GM23338 (cell line): ENCODE measurements around the gene HERC5. TPM values are rescaled to one million over a fixed set of nuclear protein-coding genes. Genes with fewer than 3 reads are reported as not detected.

ENCODE experiments used
- ATAC-seq: fragments of 200-7000 bp; cut with Tn5 transposase; 3 replicates; pipeline ENCODE4 v1.9.1; 2020
- DNase-seq: peaks from one replicate; pipeline ENCODE4 v3.0.0-alpha.2; 2015; ENCODE audit warnings: low spot score
- H2AFZ ChIP-seq: fragments of 200-600 bp; sonication (generic); 2 replicates; pipeline ENCODE4 v1.8.0; 2016; ENCODE audit warnings: antibody characterized with exemption, mild to moderate bottlenecking, moderate library complexity
- H3F3A ChIP-seq: fragments of 200-600 bp; sonication (generic); replicated peaks from 2 replicates; pipeline ENCODE4 v1.8.0; 2017; ENCODE audit warnings: antibody characterized with exemption, mixed run types, low read depth
- H3K27ac ChIP-seq: fragments of 200-600 bp; sonication (generic); 2 replicates; pipeline ENCODE4 v1.6.1; 2016; ENCODE audit warnings: low read depth
- H3K27me3 ChIP-seq: fragments of 200-600 bp; sonication (generic); 2 replicates; pipeline ENCODE4 v1.8.0; 2016; ENCODE audit warnings: mild to moderate bottlenecking, mixed run types, moderate library complexity; ENCODE audit not compliant: insufficient read depth
- H3K36me3 ChIP-seq: fragments of 200-600 bp; sonication (generic); 2 replicates; pipeline ENCODE4 v1.8.0; 2016; ENCODE audit warnings: mild to moderate bottlenecking; ENCODE audit not compliant: insufficient read depth
- H3K4me1 ChIP-seq: fragments of 200-600 bp; sonication (generic); 2 replicates; pipeline ENCODE4 v1.8.0; 2016; ENCODE audit warnings: mild to moderate bottlenecking, moderate library complexity; ENCODE audit not compliant: insufficient read depth
- H3K4me2 ChIP-seq: fragments of 200-600 bp; sonication (generic); 2 replicates; pipeline ENCODE4 v1.7.1; 2017; ENCODE audit warnings: mixed run types
- H3K4me3 ChIP-seq: fragments of 200-600 bp; sonication (generic); 2 replicates; pipeline ENCODE4 v1.6.1; 2016; ENCODE audit warnings: mixed run types
- H3K79me2 ChIP-seq: fragments of 200-600 bp; sonication (generic); replicated peaks from 2 replicates; pipeline ENCODE4 v1.8.0; 2017; ENCODE audit warnings: mild to moderate bottlenecking; ENCODE audit not compliant: insufficient read depth
- H3K9me2 ChIP-seq: fragments of 200-600 bp; sonication (generic); 2 replicates; pipeline ENCODE4 v1.8.0; 2017; ENCODE audit not compliant: insufficient read depth
- H4K20me1 ChIP-seq: fragments of 200-600 bp; sonication (generic); replicated peaks from 2 replicates; pipeline ENCODE4 v1.8.0; 2017; ENCODE audit warnings: mild to moderate bottlenecking; ENCODE audit not compliant: insufficient read depth
- H3K27ac Mint-ChIP-seq: 2 replicates; pipeline ENCODE4 v1.8.0; 2020; ENCODE audit warnings: inconsistent platforms, mild to moderate bottlenecking, moderate library complexity, mixed read lengths
- H3K27me3 Mint-ChIP-seq: 3 replicates; pipeline ENCODE4 v1.8.0; 2022; ENCODE audit warnings: low read depth, mild to moderate bottlenecking, moderate library complexity, mixed read lengths, inconsistent platforms; ENCODE audit not compliant: insufficient read depth, poor library complexity
- H3K36me3 Mint-ChIP-seq: 3 replicates; pipeline ENCODE4 v1.8.0; 2021; ENCODE audit warnings: low read depth, mild to moderate bottlenecking, inconsistent platforms, moderate library complexity, mixed read lengths
- H3K4me1 Mint-ChIP-seq: 3 replicates; pipeline ENCODE4 v1.8.0; 2020; ENCODE audit warnings: mild to moderate bottlenecking, inconsistent platforms, mixed read lengths
- H3K4me3 Mint-ChIP-seq: 3 replicates; pipeline ENCODE4 v1.8.0; 2021; ENCODE audit warnings: moderate library complexity, mild to moderate bottlenecking, inconsistent platforms, mixed read lengths
- H3K9me3 Mint-ChIP-seq: 3 replicates; pipeline ENCODE4 v1.8.0; 2020; ENCODE audit warnings: moderate library complexity, mild to moderate bottlenecking, inconsistent platforms, mixed read lengths
- CTCF ChIP-seq, 2 experiments: fragments of 200-600 bp in 1 of 2; sonication (generic) in 1 of 2; conservative IDR thresholded peaks; 2 replicates each; pipeline versions ENCODE4 v1.5.1 to v1.6.1; 2016 to 2017; ENCODE audit warnings: antibody characterized with exemption in 2 of 2, low read depth in 2 of 2, mild to moderate bottlenecking in 2 of 2, moderate library complexity in 1 of 2
- NANOG ChIP-seq: IDR thresholded peaks from 2 replicates; pipeline ENCODE4 v1.6.1; 2016; ENCODE audit warnings: antibody characterized with exemption, borderline replicate concordance
- POLR2AphosphoS5 ChIP-seq: IDR thresholded peaks from 2 replicates; pipeline ENCODE4 v1.6.1; 2016; ENCODE audit warnings: antibody characterized with exemption, low read depth
- REST ChIP-seq: IDR thresholded peaks from one replicate; pipeline ENCODE4 v1.6.1; 2018; ENCODE audit warnings: antibody characterized with exemption; ENCODE audit not compliant: unreplicated experiment
- ZNF331 ChIP-seq: fragments of 250-450 bp; sonication (Bioruptor Pico); IDR thresholded peaks from 2 replicates; pipeline ENCODE4 v1.5.0; 2020; ENCODE audit warnings: low read depth, mild to moderate bottlenecking, moderate library complexity
- ZNF462 ChIP-seq: fragments of 250-450 bp; sonication (Bioruptor Pico); IDR thresholded peaks from 2 replicates; pipeline ENCODE4 v1.5.0; 2020; ENCODE audit warnings: mild to moderate bottlenecking, moderate library complexity
- polyA plus RNA-seq: library from polyadenylated mRNA; unstranded; fragments of >200 nt; fragmentation: Nextera tagmentation; extraction: Ambion mirVana; gene quantifications from 2 replicates; pipeline ENCODE4 v1.2.1, GENCODE V29; 2016
- total RNA-seq: library from RNA; depleted of rRNA; stranded (reverse); fragments of >200 nt; shearing (Covaris generic); gene quantifications from 2 replicates; pipeline ENCODE4 v1.2.3, GENCODE V29; 2014

HERC5 gene
- total and polyA plus RNA-seq, 2 experiments from 2014 or later = 22.8 to 25.1 TPM

GRCh38 chr4:88526221-88526815 is 69.4 kb downstream of the HERC5 start:
- 0 out of 2 replicates have a peak, but pooled peaks cover 14% of the 10 kb centered on the region for H4K20me1 ChIP-seq
- Mint-ChIP-seq H3K4me1 (peaks cover 24% of the 10 kb centered on the region), H3K27ac (no peak overlapping the region), H3K9me3 (no peaks in the 10 kb centered on the region), H3K4me3 (no peak overlapping the region), H3K27me3 (peaks cover 2% of the 10 kb centered on the region), H3K36me3 (peaks cover 4% of the 10 kb centered on the region)
- H3F3A ChIP-seq = 0 out of 2 replicates have a peak, but pooled peaks cover 5% of the 10 kb centered on the region
- no peak for TF ChIP-seq ZNF331 (CRISPR knock-in tag)
- peak in 1 of 2 experiments; percentile 42; a peak in 3 of 4 replicates for TF ChIP-seq CTCF (conservative IDR thresholded peaks at IDR 0.05; ENCODE audit: low read depth in 2 of 2)
- H3K4me1 ChIP-seq = peaks cover 23% of the 10 kb centered on the region
- H3K9me2 ChIP-seq = no peaks in the 10 kb centered on the region
- H3K27me3 ChIP-seq = no peaks in the 10 kb centered on the region
- no peak overlapping the region for H2AFZ ChIP-seq
- DNase-seq (peak; percentile 42), ATAC-seq (no peak)
- H3K36me3 ChIP-seq = no peaks in the 10 kb centered on the region
- no peak overlapping the region for H3K4me2 ChIP-seq
- peaks cover 49% of the 10 kb centered on the region for H3K79me2 ChIP-seq
- H3K4me3 ChIP-seq = no peak overlapping the region
- H3K27ac ChIP-seq = no peak overlapping the region

DNA sequence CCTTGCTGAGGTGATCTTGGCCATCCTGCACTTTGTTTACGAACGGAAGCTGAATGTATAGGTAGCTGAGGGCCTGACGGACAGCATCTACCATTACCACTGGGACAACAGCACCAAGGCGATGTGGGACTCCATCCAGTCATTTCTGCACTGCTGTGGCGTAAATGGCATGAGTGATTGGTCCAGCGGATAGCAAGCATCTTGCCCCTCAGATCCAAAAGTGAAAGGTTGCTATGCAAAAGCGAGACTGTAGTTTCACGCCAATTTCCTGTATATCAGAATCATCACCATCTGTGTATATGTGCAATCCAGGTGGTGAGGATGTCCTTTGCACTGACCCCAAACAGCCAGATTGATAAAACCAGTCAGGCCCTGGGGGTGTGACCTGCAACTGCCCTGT is 70.9 kb downstream of the HERC5 start:
- H3K9me3 Mint-ChIP-seq = no peaks in the 10 kb centered on the region
- no peaks in the 10 kb centered on the region for H3K36me3 Mint-ChIP-seq
- no peak overlapping the region for H3K27ac Mint-ChIP-seq
- no peak for ATAC-seq
- no peaks in the 10 kb centered on the region for H3K9me2 ChIP-seq
- H3F3A ChIP-seq = 0 out of 2 replicates have a peak, but pooled peaks cover 5% of the 10 kb centered on the region
- H3K79me2 ChIP-seq = peaks cover 45% of the 10 kb centered on the region
- H3K27ac ChIP-seq = no peak overlapping the region
- H3K4me2 ChIP-seq = no peak overlapping the region
- H3K36me3 ChIP-seq = no peaks in the 10 kb centered on the region
- DNase-seq = no peak
- no peak overlapping the region for H3K4me3 Mint-ChIP-seq
- peaks cover 22% of the 10 kb centered on the region for H3K4me1 ChIP-seq
- no peak overlapping the region for H3K4me3 ChIP-seq
- H2AFZ ChIP-seq = no peak overlapping the region
- peaks cover 24% of the 10 kb centered on the region; the same call in 2 of the 3 replicates for H3K4me1 Mint-ChIP-seq
- peaks cover 2% of the 10 kb centered on the region for H3K27me3 Mint-ChIP-seq
- H3K27me3 ChIP-seq = no peaks in the 10 kb centered on the region
- H4K20me1 ChIP-seq = 0 out of 2 replicates have a peak, but pooled peaks cover under 1% of the 10 kb centered on the region
- TF ChIP-seq ZNF462 (CRISPR knock-in tag) = no peak
- TF ChIP-seq CTCF (conservative IDR thresholded peaks at IDR 0.05; ENCODE audit: low read depth in 2 of 2) = no peak
- TF ChIP-seq POLR2AphosphoS5 = no peak
- TF ChIP-seq REST = no peak
- no peak for TF ChIP-seq NANOG
